ENCODE measurements around the gene RSBN1L.

RSBN1L gene

DNA sequence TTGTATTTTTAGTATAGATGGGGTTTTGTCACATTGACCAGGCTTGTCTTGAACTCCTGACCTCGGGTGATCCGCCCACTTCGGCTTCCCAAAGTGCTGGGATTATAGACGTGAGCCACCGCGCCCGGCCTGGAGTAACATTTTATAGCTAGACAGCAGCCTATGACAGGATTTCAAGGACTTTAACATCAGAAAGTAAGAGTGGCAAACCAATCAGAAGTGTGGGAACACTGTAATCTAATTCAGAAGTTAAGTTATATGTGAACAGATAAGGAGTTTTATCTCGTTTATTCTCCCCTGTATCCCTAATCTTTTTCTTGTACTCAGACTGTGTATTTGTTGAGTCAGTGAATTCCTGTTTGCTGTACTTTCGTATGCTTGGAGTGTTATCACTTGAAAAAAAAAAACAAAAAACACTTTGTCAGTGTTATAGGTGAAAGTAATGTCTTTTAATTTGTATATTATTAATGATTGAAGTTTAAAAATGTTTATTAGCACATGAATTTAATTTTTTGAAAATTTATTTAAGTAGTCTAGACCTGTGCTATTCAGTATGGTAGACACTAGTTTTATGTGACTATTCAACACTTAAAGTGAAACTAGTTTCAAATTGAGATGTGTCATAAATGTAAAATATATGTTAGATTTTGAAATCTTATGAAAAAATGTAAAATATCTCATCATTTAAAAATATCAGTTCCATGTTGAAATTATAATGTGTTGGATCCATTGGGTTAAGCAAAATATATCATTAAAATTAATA, 38.6 kb downstream of the RSBN1L start:
- no peak for DNase-seq

DNA sequence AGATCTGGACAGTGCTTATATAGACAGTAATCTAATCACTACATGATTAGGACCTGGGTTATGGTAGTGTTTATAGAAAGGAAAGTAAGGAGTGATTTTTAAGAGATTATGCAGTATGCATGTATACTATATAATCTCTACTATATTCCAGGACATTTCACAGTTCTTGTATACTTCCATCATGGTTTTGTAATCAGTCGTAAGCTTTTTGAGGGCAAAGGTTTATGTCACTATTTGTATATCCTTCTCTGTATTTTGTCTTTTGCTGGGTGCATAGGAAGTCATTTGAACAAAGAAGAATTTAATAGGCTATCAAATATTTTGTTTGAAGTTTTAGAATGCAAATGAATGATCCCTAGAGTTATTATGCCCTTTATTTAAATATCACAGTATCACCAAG, 39.2 kb downstream of the RSBN1L start:
- DNase-seq: no peak

DNA sequence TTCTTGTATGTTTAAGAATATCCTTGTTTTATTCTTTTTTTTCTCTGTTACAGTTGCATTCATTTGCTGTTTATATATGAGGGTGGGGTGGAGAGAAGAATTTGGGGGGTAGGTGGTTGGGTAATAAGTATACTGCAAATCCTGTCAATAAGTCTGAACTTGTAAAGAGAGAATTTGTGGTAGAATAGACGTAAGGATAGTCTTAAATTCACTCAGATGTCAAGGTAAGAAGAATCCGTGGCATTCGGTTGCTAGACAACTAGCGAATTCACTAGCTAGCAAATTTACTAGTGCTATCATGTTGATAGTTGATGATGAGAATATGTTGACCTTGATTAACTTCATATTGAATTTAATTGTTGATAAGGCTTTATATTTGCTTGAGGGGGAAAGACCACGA, 40.7 kb downstream of the RSBN1L start:
- DNase-seq: no peak

DNA sequence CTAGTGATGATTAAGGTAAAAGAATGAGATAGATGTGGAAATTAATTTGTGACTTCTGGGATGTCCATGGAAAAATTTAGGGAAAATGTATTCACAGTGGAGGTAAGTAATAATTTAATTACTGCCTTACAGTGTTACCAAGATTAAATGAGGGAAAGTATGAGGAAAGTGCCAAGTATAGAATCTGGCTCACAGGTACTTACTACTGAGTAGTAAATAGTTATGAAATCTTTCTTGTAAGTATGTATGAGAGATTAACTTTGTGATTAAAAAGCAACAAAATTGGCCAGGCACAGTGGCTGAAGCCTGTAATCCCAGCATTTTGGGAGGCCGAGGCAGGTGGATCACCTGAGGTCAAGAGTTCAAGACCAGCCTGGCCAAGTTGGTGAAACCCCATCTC, 42.1 kb downstream of the RSBN1L start:
- no peak for DNase-seq

DNA sequence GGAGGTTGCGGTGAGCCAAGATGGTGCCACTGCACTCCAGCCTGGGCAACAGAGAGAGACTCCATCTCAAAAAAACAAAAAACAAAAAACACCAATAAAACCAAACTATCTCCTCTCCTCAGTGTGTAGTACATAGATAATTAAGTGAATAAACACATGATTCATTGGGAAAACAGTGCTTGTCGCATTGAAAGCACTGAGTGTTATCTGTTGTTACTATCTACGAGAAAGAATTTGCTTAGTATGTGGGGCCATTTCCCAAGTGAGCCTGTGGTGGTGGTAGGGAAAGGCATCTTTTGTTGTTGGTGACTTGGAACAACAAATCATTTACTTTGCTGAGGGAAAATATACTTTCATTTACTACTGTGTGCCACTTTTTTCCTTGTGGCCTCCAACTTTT, 42.6 kb downstream of the RSBN1L start:
- DNase-seq: no peak

DNA sequence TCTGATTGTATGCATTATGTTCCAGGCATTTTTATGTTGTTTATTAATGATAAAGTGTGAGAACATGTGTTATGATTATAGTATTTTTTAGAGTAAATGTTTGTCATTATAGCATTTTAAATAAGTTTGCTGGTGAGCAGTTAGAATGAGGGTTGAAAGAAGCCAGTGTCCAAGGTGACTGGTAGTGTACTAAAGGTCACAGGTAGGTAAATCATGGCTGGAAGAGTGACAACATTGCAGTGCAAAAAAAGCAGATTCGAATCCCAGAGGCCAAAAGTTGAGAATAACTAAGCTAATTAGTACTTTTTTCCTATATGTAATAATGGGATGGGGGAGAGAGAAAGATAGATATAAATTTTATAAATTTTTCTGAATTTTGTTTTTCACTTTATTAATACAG, 44.0 kb downstream of the RSBN1L start:
- no peak for DNase-seq

DNA sequence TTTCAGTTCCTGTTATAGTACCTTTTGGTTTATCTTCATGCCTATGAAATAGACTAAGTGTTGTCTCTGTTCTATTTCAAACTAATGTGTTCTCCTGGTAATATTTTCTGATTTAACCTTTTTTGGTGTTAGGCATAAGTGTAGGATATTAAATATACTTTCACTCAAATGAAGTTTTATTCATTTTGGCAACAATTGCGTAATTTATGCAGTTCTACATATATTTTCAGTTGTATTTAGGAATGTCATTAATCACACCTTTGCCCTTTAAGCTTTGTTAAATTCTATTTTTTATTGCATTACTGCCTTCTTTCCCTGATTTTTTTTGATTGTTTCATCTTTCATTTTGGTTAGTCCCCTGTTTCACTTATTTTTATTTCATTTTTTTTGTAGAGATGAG, 47.3 kb downstream of the RSBN1L start:
- DNase-seq: no peak

DNA sequence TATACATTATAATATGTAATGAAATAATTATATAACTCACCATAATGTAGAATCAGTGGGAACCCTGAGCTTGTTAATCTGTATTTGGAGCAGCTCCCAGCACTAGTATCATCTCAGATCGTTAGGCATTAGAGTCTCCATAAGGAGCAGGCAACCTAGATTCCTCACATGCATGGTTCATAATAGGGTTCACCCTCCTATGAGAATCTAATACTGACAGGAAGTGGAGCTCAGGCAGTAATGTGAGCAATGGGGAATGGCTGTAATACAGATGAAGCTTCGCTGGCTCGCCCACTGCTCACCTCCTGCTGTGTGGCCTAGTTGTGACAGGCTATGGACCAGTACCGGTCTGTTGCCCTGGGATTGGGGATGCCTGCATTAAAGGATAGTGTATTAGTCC, 49.5 kb downstream of the RSBN1L start:
- DNase-seq: no peak

DNA sequence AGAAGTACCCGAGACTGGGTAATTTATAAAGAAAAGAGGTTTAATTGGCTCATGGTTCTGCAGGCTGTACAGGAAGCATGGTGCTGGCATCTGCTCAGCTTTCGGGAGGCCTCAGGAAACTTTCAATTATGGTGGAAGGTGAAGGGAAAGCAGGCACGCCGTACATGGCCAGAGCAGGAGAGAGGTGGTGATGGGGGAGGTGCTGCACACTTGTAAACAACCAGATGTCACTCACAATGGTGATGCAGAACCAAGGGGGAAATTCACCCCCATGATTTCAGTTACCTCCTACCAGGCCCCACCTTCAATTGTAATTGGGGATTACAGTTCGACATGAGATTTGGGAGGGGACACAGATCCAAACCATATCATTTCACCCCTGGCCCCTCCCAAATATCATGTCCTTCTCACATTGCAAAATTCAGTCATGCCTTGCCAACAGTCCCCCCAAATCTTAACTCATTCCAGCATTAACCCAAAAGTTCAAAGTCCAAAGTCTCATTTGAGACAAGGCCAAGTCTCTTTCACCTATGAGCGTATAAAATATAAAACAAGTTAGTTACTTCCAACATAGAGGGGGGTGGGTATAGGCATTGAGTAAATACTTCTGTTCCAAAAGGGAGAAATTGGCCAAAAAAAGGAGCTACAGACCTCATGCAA, 50.0 kb downstream of the RSBN1L start:
- DNase-seq: no peak

DNA sequence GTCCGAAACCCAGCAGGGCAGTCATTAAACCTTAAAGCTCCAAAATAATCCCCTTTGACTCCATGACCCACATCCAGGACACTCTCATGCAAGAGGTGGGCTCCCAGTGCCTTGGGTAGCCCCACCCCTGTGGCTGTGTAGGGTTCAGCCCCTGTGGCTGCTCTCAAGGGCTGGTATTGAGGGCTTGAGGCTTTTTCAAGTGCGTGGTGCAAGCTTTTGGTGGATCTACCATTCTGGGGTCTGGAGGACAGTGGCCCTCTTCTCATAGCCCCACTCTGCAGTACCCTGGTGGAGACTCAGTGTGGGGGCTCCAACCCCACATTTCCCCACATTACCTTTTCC, 50.5 kb downstream of the RSBN1L start:
- no peak for DNase-seq

DNA sequence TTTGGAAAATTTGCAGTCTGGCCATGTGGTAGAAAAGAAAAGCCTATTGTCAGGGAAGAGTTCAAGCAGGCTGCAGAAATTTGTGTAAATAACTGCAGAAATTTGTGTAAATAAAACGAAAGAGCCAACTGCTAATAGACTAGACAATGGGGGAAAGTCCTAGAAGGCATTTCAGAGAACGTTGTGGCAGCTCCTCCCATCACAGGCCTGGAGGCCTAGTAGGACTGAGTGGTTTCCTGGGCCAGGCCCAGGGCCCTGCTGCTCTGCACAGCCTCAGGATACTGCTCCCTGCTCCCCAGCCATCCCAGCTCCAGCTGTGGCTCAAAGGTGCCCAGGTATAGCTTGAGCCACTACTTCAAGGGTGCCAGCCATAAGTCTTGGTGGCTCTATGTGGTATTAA, 50.9 kb downstream of the RSBN1L start:
- DNase-seq: no peak

DNA sequence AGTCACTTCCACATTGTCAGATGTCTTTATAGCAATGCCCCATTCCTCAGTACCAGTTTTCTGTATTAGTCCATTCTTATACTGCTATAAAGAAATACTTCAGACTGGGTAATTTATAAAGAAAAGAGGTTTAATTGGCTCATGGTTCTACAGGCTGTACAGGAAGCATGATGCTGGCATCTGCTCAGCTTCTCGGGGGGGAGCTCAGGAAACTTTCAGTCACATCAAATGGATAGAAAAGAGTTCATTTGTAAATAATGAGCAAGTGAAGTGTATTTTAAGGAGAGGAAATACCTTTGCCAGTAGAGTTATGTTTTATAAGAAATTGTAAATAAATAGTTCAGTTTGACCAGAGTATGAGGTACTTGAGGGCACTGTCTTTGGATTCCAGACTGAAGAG, 51.5 kb downstream of the RSBN1L start:
- no peak for DNase-seq

DNA sequence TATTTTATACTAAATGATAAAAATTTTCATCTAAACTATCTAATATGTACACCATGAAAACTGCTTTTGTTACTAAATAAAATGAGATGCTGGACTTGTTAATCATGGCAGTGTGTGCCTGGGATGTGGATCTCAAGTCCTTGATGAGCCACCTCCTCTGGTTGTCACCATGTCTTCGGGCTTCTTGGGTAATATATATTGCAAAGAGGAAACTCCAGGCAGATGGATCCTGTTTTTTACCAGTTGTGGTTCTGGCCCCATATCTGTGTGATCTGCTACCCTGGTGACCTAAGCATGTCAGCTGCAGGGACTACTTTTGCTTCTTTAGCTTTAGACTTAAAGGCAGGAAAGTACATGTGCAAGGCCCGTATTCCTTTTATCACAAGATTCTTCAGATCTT, 55.8 kb downstream of the RSBN1L start:
- peak; percentile 4 to 10 for DNase-seq

DNA sequence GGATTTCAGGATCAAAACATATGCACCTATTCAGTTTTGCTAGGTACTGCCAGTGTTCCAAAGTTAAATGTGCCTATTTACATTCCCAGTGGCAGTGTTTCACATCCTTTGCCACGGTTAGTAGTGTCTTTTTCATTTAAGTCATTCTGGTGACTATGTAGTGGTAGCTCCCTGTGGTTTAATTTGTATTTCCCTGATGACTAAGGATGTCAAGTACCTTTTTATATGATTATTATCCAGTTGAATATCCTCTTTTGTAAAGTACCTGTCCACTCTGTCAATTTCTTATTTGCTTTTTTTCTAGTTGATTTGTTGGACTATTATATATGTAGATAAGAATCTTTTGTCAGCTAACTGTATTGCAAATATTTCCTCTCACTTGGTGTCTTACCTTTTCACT, 56.9 kb downstream of the RSBN1L start:
- no peak for DNase-seq

DNA sequence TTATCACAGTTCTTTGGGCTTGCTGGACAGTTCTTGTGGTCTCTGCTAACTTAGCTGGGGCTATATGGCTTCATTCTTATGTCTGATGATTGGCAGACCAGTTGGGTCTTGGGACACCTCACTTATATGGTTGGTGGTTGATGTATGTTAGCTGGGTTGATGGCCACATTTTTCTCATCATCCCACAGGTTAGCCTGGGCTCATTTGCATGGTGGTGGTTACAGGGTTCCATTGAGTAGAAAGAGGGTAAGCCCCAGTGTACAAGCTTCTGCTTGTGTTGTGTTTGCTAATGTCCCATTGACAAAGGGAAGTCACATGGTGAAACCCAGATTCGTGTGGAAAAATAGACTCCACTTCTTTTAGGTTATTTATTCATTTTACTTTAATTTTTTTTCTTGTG, 61.3 kb downstream of the RSBN1L start:
- DNase-seq: no peak

DNA sequence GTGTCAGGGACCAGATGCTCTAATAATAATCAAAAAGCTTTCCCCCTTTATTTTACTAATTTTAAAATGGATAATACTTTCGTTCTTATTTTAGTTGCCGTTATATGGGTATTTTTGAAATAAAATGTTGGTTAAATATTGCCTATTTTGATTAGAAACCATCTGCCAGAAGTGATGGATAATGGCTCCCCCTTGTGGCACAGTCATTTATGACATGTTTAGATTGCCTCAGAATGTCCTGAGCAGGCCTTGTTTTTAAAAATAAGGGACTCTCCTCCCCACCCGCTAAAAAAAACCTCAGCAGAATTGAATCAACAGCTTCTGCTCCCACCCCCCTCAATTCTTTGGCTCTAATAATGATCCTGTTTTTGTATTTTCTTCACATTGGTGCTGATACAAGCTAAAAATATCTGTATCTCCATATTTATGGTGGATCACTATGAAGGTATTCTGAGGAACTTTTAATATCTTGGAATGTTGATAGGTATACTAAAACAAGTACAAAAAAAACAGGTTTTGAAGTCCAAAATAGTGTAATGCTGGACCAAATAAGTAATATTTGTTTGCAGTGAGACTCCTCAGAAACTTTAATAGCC, 63.1 kb downstream of the RSBN1L start:
- DNase-seq: peak; percentile 66 to 85

DNA sequence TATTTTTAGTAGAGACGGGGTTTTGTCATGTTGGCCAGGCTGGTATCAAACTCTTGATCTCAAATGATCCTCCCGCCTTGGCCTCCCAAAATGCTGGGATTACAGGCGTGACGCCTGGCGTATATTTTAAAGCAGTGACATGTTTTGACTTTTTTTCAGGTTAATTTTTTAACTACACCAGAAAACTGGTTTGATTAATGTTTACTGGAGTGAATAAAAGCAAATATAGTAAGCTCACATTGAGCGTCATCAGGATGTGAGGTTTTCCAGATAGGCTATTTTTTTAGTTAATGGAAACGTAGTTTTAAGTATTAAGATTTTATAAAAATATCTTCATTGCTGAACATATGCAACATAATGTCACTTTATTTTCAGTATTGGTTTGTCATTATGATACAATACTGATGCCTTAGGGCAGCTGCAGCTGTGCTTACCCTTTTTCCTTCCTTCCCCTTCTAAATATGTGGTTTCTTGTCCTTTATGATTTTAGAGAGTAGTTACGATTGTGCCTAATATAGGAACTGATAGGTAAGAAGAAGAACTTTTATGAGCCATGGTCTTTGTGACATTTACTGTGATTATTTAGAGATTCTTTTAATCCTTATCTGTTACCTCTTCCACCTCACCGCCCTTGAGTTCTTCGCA, 64.7 kb downstream of the RSBN1L start:
- no peak for DNase-seq

DNA sequence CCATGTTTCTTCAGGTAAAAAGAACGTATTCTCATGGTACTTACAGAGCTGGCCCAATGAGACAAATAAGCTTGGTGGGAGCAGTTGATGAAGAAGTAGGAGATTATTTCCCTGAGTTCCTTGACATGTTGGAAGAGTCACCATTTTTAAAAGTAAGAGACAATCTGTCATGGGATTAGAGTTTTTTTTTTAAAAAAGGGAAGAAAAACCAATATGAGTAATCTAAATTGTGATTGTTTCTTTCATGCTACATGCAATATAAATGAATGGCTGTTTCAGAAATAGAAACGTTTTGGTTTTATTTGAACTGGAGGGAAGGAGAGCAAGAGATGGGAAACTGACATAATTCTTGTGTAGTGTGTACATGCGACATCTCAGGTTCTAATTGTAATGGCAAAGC, 69.2 kb downstream of the RSBN1L start:
- DNase-seq: no peak

DNA sequence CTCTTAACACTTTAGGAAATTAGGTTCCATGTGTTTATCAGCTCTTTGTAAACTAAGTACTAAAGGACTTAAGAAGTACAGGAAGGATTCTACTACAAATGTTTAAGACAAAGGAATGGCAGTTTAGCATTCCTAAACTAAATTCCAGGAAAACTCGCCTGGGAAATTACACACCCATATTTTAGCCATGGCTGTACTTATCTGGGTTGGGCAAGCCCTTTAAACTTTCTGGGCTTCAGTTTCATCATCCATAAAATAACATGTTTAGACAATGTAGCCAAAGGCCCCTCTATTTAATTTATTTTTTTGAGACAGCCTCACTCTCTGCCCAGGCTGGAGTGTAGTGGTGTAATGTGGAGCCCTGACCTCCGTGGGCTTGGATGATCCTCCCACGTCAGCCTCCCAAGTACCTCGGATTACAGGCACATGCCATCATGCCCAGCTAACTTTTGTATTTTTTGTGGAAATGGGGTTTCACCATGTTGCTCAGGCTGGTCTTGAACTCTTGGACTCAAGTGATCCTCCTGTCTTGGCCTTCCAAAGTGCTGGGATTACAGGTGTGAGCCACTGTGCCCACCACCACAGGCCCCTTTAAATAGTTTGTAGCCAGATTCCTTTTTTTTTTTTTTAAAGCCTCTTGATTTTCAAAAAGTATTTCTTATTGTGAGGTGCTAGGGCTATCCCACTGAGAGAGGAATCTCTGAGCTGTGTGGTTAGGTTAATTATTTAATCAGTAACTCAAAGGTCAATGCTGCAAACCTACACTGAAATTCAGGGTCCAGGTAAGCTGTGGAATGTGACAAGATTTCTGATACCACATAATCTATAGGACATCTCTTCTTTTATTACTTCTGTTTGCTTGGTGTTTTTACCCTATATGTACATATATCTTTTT, 69.9 kb downstream of the RSBN1L start:
- no peak for DNase-seq

DNA sequence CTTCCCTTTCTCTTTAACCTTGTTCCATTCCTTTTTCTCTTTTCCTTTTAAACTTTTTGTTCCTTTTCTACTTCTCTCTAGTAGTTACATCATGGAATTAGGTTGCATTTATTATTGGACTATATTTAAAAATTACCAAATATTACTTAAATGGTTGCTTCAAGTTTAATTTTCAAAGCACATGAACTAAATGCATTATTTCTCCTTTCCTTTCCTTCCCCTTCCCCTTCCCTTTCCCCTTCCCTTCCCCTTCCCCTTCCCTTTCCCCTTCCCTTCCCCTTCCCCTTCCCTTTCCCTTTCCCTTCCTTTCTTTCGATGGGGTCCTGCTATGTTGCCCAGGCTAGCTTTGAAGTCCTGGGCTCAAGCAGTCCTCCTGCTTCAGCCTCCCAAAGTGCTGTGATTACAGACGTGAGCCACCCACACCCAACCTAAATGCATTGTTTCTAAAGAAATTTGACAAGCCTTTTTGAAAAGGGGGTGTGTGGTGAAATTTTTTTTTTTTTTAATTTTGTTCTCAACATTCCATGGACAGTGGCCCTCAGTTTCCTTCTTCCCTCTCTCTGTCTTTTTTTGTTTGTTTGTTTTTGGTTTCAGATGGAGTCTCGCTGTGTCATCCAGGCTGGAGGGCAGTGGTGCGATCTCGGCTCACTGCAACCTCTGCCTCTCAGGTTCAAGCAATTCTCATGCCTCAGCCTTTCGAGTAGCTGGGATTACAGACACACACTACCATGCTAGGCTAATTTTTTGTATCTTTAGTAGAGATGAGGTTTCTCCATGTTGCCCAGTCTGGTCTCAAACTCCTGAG, 70.7 kb downstream of the RSBN1L start:
- no peak for DNase-seq

DNA sequence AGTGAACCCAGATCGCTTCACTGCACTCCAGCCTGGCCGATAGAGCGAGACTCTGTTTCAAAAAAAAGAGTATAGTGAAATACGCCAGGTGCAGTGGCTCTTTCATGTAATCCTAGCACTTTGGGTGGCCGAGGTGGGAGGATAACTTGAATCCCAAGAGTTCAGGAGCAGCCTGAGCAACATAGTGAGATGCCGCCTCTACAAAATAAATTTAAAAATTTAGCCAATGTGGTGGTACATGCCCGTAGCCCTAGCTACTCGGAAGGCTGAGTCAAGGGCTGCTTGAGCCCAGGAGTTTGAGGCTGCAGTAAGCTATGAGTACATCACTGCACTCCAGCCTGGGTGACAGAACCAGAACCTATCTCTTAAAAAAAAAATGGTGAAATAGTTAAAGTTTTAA, 74.1 kb downstream of the RSBN1L start:
- DNase-seq: no peak

DNA sequence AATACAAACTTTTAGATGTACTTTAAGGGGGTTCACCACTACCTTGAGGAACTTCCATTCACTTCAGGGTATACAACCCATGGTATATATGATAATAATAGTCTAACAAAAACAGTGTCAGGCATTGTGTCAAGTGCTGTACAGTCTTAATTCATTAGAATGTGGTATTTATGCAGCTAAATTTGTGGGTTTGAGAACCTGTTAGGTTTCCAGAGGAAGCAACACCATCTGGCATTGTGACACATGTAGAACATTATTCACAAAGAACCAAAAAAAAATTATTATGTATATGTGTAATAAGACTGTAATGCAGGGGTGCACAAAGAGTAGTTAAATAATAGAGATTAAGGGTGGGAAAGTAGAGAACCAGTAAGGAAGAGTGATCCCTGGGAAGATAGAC, 75.6 kb downstream of the RSBN1L start:
- DNase-seq: no peak
